ENCODE measurements around the gene ZBTB20. TPM values are rescaled to one million over a fixed set of nuclear protein-coding genes. Genes with fewer than 3 reads are reported as not detected.

Gene ZBTB20
- polyA plus RNA-seq, 3 donors = 1.3 to 3.2 (median 2.0) TPM

- Histone ChIP-seq H3K4me2 (replicated peaks; ENCODE audit: extremely low read depth, low read length, poor library complexity, severe bottlenecking) (no peak overlapping the region), H3K27ac (ENCODE audit: low read depth in 1 of 2, low read length in 2 of 2) (no peak overlapping the region), H3K9me3 (replicated peaks in 1 of 2; ENCODE audit: control insufficient read depth in 1 of 2, insufficient read depth in 1 of 2, low read length in 2 of 2) (no peaks in the 10 kb centered on the region), H2AFZ (ENCODE audit: insufficient read depth, low read depth, low read length, poor library complexity, severe bottlenecking) (no peak overlapping the region), H3K4me1 (ENCODE audit: control insufficient read depth in 1 of 2, insufficient read depth in 2 of 2, low read length in 2 of 2) (peaks cover 10 to 12% of the 10 kb centered on the region in 2 donors), H3K27me3 (ENCODE audit: control insufficient read depth in 2 of 2, insufficient read depth in 2 of 2, low read length in 2 of 2) (peaks cover 0 to 2% of the 10 kb centered on the region in 2 donors), H3K36me3 (replicated peaks in 1 of 2; ENCODE audit: control insufficient read depth in 1 of 2, insufficient read depth in 2 of 2, low read length in 2 of 2) (no peaks in the 10 kb centered on the region), H3K4me3 (replicated peaks in 1 of 3; ENCODE audit: low read depth in 2 of 3, low read length in 3 of 3) (no peak overlapping the region), H4K20me1 (ENCODE audit: insufficient read depth, low read length) (no peaks in the 10 kb centered on the region), H3K9ac (ENCODE audit: insufficient read depth, low read length, poor library complexity, severe bottlenecking) (no peak overlapping the region), H3K79me2 (ENCODE audit: insufficient read depth, low read length) (no peaks in the 10 kb centered on the region)
- WGBS (ENCODE audit: insufficient coverage) = 71% methylated on average over 1 of the region's 2 CpGs
- no peak for DNase-seq
- H3K27ac Mint-ChIP-seq = no peak overlapping the region
- peaks cover 0 to 1% (median 0%) of the 10 kb centered on the region in 3 donors for H3K27me3 Mint-ChIP-seq (ENCODE audit: low read depth in 3 of 3)
- no peaks in the 10 kb centered on the region for H3K4me1 Mint-ChIP-seq
- intact Hi-C loops (cut with micrococcal nuclease) = no loop called here
- H3K36me3 Mint-ChIP-seq = no peaks in the 10 kb centered on the region
- H3K4me3 Mint-ChIP-seq = no peak overlapping the region
- TF ChIP-seq CTCF (IDR thresholded peaks at IDR 0.05) = no peak
- H3K9me3 Mint-ChIP-seq = no peaks in the 10 kb centered on the region
Observed at GRCh38 chr3:114453361-114453780, 693.7 kb downstream of the ZBTB20 start.

- H3K9me3 ChIP-seq (replicated peaks in 1 of 2; ENCODE audit: control insufficient read depth in 1 of 2, insufficient read depth in 1 of 2, low read length in 2 of 2) = no peaks in the 10 kb centered on the region
- Mint-ChIP-seq H3K27me3 (ENCODE audit: low read depth in 3 of 3) (peaks cover 0 to 1% (median 0%) of the 10 kb centered on the region in 3 donors), H3K4me1 (no peaks in the 10 kb centered on the region), H3K9me3 (no peaks in the 10 kb centered on the region), H3K27ac (no peak overlapping the region), H3K4me3 (no peak overlapping the region), H3K36me3 (no peaks in the 10 kb centered on the region)
- no peak overlapping the region for H2AFZ ChIP-seq (ENCODE audit: insufficient read depth, low read depth, low read length, poor library complexity, severe bottlenecking)
- no peaks in the 10 kb centered on the region for H3K79me2 ChIP-seq (ENCODE audit: insufficient read depth, low read length)
- no peak for TF ChIP-seq CTCF (IDR thresholded peaks at IDR 0.05)
- peaks cover 10 to 12% of the 10 kb centered on the region in 2 donors for H3K4me1 ChIP-seq (ENCODE audit: control insufficient read depth in 1 of 2, insufficient read depth in 2 of 2, low read length in 2 of 2)
- no peak overlapping the region for H3K4me3 ChIP-seq (replicated peaks in 1 of 3; ENCODE audit: low read depth in 2 of 3, low read length in 3 of 3)
- H3K36me3 ChIP-seq (replicated peaks in 1 of 2; ENCODE audit: control insufficient read depth in 1 of 2, insufficient read depth in 2 of 2, low read length in 2 of 2) = no peaks in the 10 kb centered on the region
- no peak overlapping the region for H3K27ac ChIP-seq (ENCODE audit: low read depth in 1 of 2, low read length in 2 of 2)
- H3K4me2 ChIP-seq (replicated peaks; ENCODE audit: extremely low read depth, low read length, poor library complexity, severe bottlenecking) = no peak overlapping the region
- no peak overlapping the region for H3K9ac ChIP-seq (ENCODE audit: insufficient read depth, low read length, poor library complexity, severe bottlenecking)
- no peaks in the 10 kb centered on the region for H4K20me1 ChIP-seq (ENCODE audit: insufficient read depth, low read length)
- intact Hi-C loops (cut with micrococcal nuclease) = no loop called here
- no CpG with 5 or more reads among the region's 2 CpGs for whole genome bisulfite sequencing (ENCODE audit: insufficient coverage)
- no peak for DNase-seq
- peaks cover 0 to 2% of the 10 kb centered on the region in 2 donors for H3K27me3 ChIP-seq (ENCODE audit: control insufficient read depth in 2 of 2, insufficient read depth in 2 of 2, low read length in 2 of 2)
Observed at GRCh38 chr3:114452937-114453336, 694.2 kb downstream of the ZBTB20 start.

Data from CD14-positive monocyte (primary cell).